ENCODE measurements around the gene FAM131B.
A peak's percentile ranks its signal among the peaks of the same experiment; 100 is the strongest.

Gene FAM131B

GRCh38 chr7:143354965-143355364 lies 7.5 kb downstream of the FAM131B start:
- Histone ChIP-seq H3K36me3 (ENCODE audit: control insufficient read depth, insufficient read depth, low read length) (peaks cover 3% of the 10 kb centered on the region), H3K27ac (ENCODE audit: low read depth, low read length, severe bottlenecking) (no peak overlapping the region), H3K4me1 (ENCODE audit: control insufficient read depth, insufficient read depth, low read length, poor library complexity, severe bottlenecking) (peaks cover 3% of the 10 kb centered on the region), H3K4me3 (ENCODE audit: extremely low read depth, insufficient read depth, low read length, poor library complexity, severe bottlenecking) (no peak overlapping the region), H3K9me3 (ENCODE audit: control insufficient read depth, low read length) (no peaks in the 10 kb centered on the region)
- WGBS, 2 experiments (ENCODE audit: insufficient coverage in 2 of 2), result 81 to 96% methylated on average over 6 to 7 of the region's 8 CpGs

GRCh38 chr7:143354376-143354775 lies 8.1 kb downstream of the FAM131B start:
- 92 to 93% methylated on average over 7 of the region's 8 CpGs for WGBS, 2 experiments (ENCODE audit: insufficient coverage in 2 of 2)
- Histone ChIP-seq H3K36me3 (ENCODE audit: control insufficient read depth, insufficient read depth, low read length) (peaks cover 3% of the 10 kb centered on the region), H3K4me3 (ENCODE audit: extremely low read depth, insufficient read depth, low read length, poor library complexity, severe bottlenecking) (no peak overlapping the region), H3K4me1 (ENCODE audit: control insufficient read depth, insufficient read depth, low read length, poor library complexity, severe bottlenecking) (peaks cover 3% of the 10 kb centered on the region), H3K27ac (ENCODE audit: low read depth, low read length, severe bottlenecking) (no peak overlapping the region), H3K9me3 (ENCODE audit: control insufficient read depth, low read length) (no peaks in the 10 kb centered on the region)

GRCh38 chr7:143352531-143353002 lies 9.9 kb downstream of the FAM131B start:
- H3K27ac ChIP-seq (ENCODE audit: low read depth, low read length, severe bottlenecking), result no peak overlapping the region
- H3K36me3 ChIP-seq (ENCODE audit: control insufficient read depth, insufficient read depth, low read length), result peaks cover 3% of the 10 kb centered on the region
- H3K9me3 ChIP-seq (ENCODE audit: control insufficient read depth, low read length), result no peaks in the 10 kb centered on the region
- H3K4me1 ChIP-seq (ENCODE audit: control insufficient read depth, insufficient read depth, low read length, poor library complexity, severe bottlenecking), result peaks cover 3% of the 10 kb centered on the region
- 74 to 78% methylated on average over 10 to 11 of the region's 11 CpGs for WGBS, 2 experiments (ENCODE audit: insufficient coverage in 2 of 2)
- H3K4me3 ChIP-seq (ENCODE audit: extremely low read depth, insufficient read depth, low read length, poor library complexity, severe bottlenecking), result no peak overlapping the region

- no peak overlapping the region for H3K4me3 ChIP-seq (ENCODE audit: extremely low read depth, insufficient read depth, low read length, poor library complexity, severe bottlenecking)
- no peaks in the 10 kb centered on the region for H3K36me3 ChIP-seq (ENCODE audit: control insufficient read depth, insufficient read depth, low read length)
- no peak overlapping the region for H3K27ac ChIP-seq (ENCODE audit: low read depth, low read length, severe bottlenecking)
- WGBS, 2 experiments (ENCODE audit: insufficient coverage in 2 of 2), result 87 to 97% methylated on average over 3 to 5 of the region's 9 CpGs
- H3K4me1 ChIP-seq (ENCODE audit: control insufficient read depth, insufficient read depth, low read length, poor library complexity, severe bottlenecking), result peaks cover 3% of the 10 kb centered on the region
- H3K9me3 ChIP-seq (ENCODE audit: control insufficient read depth, low read length), result no peaks in the 10 kb centered on the region
These were observed 10.9 kb downstream of the FAM131B start for GRCh38 chr7:143351574-143351973.

GRCh38 chr7:143351060-143351459 lies 11.5 kb downstream of the FAM131B start:
- Histone ChIP-seq H3K36me3 (ENCODE audit: control insufficient read depth, insufficient read depth, low read length) (no peaks in the 10 kb centered on the region), H3K27ac (ENCODE audit: low read depth, low read length, severe bottlenecking) (no peak overlapping the region), H3K9me3 (ENCODE audit: control insufficient read depth, low read length) (no peaks in the 10 kb centered on the region), H3K4me1 (ENCODE audit: control insufficient read depth, insufficient read depth, low read length, poor library complexity, severe bottlenecking) (peaks cover 3% of the 10 kb centered on the region), H3K4me3 (ENCODE audit: extremely low read depth, insufficient read depth, low read length, poor library complexity, severe bottlenecking) (no peak overlapping the region)
- WGBS, 2 experiments (ENCODE audit: insufficient coverage in 2 of 2), result 78 to 80% methylated on average over 3 to 5 of the region's 5 CpGs

GRCh38 chr7:143347950-143348349 lies 14.6 kb downstream of the FAM131B start:
- H3K4me1 ChIP-seq (ENCODE audit: control insufficient read depth, insufficient read depth, low read length, poor library complexity, severe bottlenecking), result peaks cover 3% of the 10 kb centered on the region
- no peak overlapping the region for H3K27ac ChIP-seq (ENCODE audit: low read depth, low read length, severe bottlenecking)
- H3K4me3 ChIP-seq (ENCODE audit: extremely low read depth, insufficient read depth, low read length, poor library complexity, severe bottlenecking), result no peak overlapping the region
- no peaks in the 10 kb centered on the region for H3K36me3 ChIP-seq (ENCODE audit: control insufficient read depth, insufficient read depth, low read length)
- WGBS, 2 experiments (ENCODE audit: insufficient coverage in 2 of 2), result 40 to 100% methylated on average over 1 to 2 of the region's 5 CpGs
- H3K9me3 ChIP-seq (ENCODE audit: control insufficient read depth, low read length), result no peaks in the 10 kb centered on the region

GRCh38 chr7:143346018-143346417 lies 16.5 kb downstream of the FAM131B start:
- WGBS, 2 experiments (ENCODE audit: insufficient coverage in 2 of 2), result 60 to 80% methylated on average over 1 of the region's 4 CpGs
- Histone ChIP-seq H3K9me3 (ENCODE audit: control insufficient read depth, low read length) (no peaks in the 10 kb centered on the region), H3K36me3 (ENCODE audit: control insufficient read depth, insufficient read depth, low read length) (no peaks in the 10 kb centered on the region), H3K4me3 (ENCODE audit: extremely low read depth, insufficient read depth, low read length, poor library complexity, severe bottlenecking) (no peak overlapping the region), H3K4me1 (ENCODE audit: control insufficient read depth, insufficient read depth, low read length, poor library complexity, severe bottlenecking) (peaks cover 2% of the 10 kb centered on the region), H3K27ac (ENCODE audit: low read depth, low read length, severe bottlenecking) (no peak overlapping the region)

GRCh38 chr7:143345428-143345900 lies 17.0 kb downstream of the FAM131B start:
- H3K4me1 ChIP-seq (ENCODE audit: control insufficient read depth, insufficient read depth, low read length, poor library complexity, severe bottlenecking), result no peaks in the 10 kb centered on the region
- H3K36me3 ChIP-seq (ENCODE audit: control insufficient read depth, insufficient read depth, low read length), result no peaks in the 10 kb centered on the region
- H3K9me3 ChIP-seq (ENCODE audit: control insufficient read depth, low read length), result no peaks in the 10 kb centered on the region
- no peak overlapping the region for H3K27ac ChIP-seq (ENCODE audit: low read depth, low read length, severe bottlenecking)
- 7 to 8% methylated on average over 23 to 35 of the region's 35 CpGs for WGBS, 2 experiments (ENCODE audit: insufficient coverage in 2 of 2)
- H3K4me3 ChIP-seq (ENCODE audit: extremely low read depth, insufficient read depth, low read length, poor library complexity, severe bottlenecking), result peak overlapping the region; percentile 14

GRCh38 chr7:143343596-143343995 lies 18.9 kb downstream of the FAM131B start:
- 72 to 87% methylated on average over 2 of the region's 3 CpGs for whole genome bisulfite sequencing, 2 experiments (ENCODE audit: insufficient coverage in 2 of 2)
- H3K4me1 ChIP-seq (ENCODE audit: control insufficient read depth, insufficient read depth, low read length, poor library complexity, severe bottlenecking), result no peaks in the 10 kb centered on the region
- H3K9me3 ChIP-seq (ENCODE audit: control insufficient read depth, low read length), result no peaks in the 10 kb centered on the region
- no peak overlapping the region for H3K27ac ChIP-seq (ENCODE audit: low read depth, low read length, severe bottlenecking)
- no peak overlapping the region for H3K4me3 ChIP-seq (ENCODE audit: extremely low read depth, insufficient read depth, low read length, poor library complexity, severe bottlenecking)
- H3K36me3 ChIP-seq (ENCODE audit: control insufficient read depth, insufficient read depth, low read length), result no peaks in the 10 kb centered on the region

GRCh38 chr7:143341842-143342241 lies 20.7 kb downstream of the FAM131B start:
- H3K4me1 ChIP-seq (ENCODE audit: control insufficient read depth, insufficient read depth, low read length, poor library complexity, severe bottlenecking), result no peaks in the 10 kb centered on the region
- no peaks in the 10 kb centered on the region for H3K36me3 ChIP-seq (ENCODE audit: control insufficient read depth, insufficient read depth, low read length)
- H3K9me3 ChIP-seq (ENCODE audit: control insufficient read depth, low read length), result no peaks in the 10 kb centered on the region
- whole genome bisulfite sequencing, 2 experiments (ENCODE audit: insufficient coverage in 2 of 2), result 97 to 99% methylated on average over 7 of the region's 8 CpGs
- no peak overlapping the region for H3K27ac ChIP-seq (ENCODE audit: low read depth, low read length, severe bottlenecking)
- H3K4me3 ChIP-seq (ENCODE audit: extremely low read depth, insufficient read depth, low read length, poor library complexity, severe bottlenecking), result no peak overlapping the region

- no peak overlapping the region for H3K27ac ChIP-seq (ENCODE audit: low read depth, low read length, severe bottlenecking)
- WGBS, 2 experiments (ENCODE audit: insufficient coverage in 2 of 2), result 83% methylated on average over 2 of the region's 3 CpGs; no CpG with 5 or more reads in 1 of the 2 experiments
- H3K4me3 ChIP-seq (ENCODE audit: extremely low read depth, insufficient read depth, low read length, poor library complexity, severe bottlenecking), result no peak overlapping the region
- H3K9me3 ChIP-seq (ENCODE audit: control insufficient read depth, low read length), result no peaks in the 10 kb centered on the region
- H3K4me1 ChIP-seq (ENCODE audit: control insufficient read depth, insufficient read depth, low read length, poor library complexity, severe bottlenecking), result no peaks in the 10 kb centered on the region
- no peaks in the 10 kb centered on the region for H3K36me3 ChIP-seq (ENCODE audit: control insufficient read depth, insufficient read depth, low read length)
These were observed 25.3 kb downstream of the FAM131B start for GRCh38 chr7:143337216-143337615.

Data from mesodermal cell (in vitro differentiated cells).